Astrocyte (in vitro differentiated cells and primary cell): ENCODE results near the gene CPN2. TPM values are rescaled to one million over a fixed set of nuclear protein-coding genes. Genes with fewer than 3 reads are reported as not detected.

Source experiments
- DNase-seq: peaks from one replicate; pipeline ENCODE4 v3.0.0-alpha.2; 2010; ENCODE audit warnings: low read depth
- FAIRE-seq: peaks from 2 replicates; lab custom pipeline; 2011; peaks lifted over from hg19 to GRCh38; lab: Jason Lieb, UNC
- H2AFZ ChIP-seq: 2 replicates; pipeline ENCODE4 v1.6.0; 2012; ENCODE audit warnings: low read depth, low read length, inconsistent platforms
- H3K27ac ChIP-seq: 2 replicates; pipeline ENCODE4 v1.5.1; 2011; ENCODE audit warnings: low read depth, low read length, inconsistent platforms
- H3K27me3 ChIP-seq: 2 replicates; pipeline ENCODE4 v1.6.0; 2011; ENCODE audit warnings: low read length, inconsistent platforms; ENCODE audit not compliant: insufficient read depth
- H3K36me3 ChIP-seq: 2 replicates; pipeline ENCODE4 v1.5.1; 2011; ENCODE audit warnings: low read length, inconsistent platforms; ENCODE audit not compliant: insufficient read depth
- H3K4me1 ChIP-seq: 2 replicates; pipeline ENCODE4 v1.5.1; 2011; ENCODE audit warnings: low read length, inconsistent platforms; ENCODE audit not compliant: insufficient read depth
- H3K4me2 ChIP-seq: 2 replicates; pipeline ENCODE4 v1.6.0; 2012; ENCODE audit warnings: low read length, inconsistent platforms
- H3K4me3 ChIP-seq: 2 replicates; pipeline ENCODE4 v1.5.1; 2011; ENCODE audit warnings: low read depth, mild to moderate bottlenecking, low read length, inconsistent platforms; ENCODE audit not compliant: insufficient read depth
- H3K79me2 ChIP-seq: 2 replicates; pipeline ENCODE4 v1.6.0; 2012; ENCODE audit warnings: mild to moderate bottlenecking, low read length, inconsistent platforms; ENCODE audit not compliant: insufficient read depth
- H3K9ac ChIP-seq: 2 replicates; pipeline ENCODE4 v1.6.0; 2012; ENCODE audit warnings: mild to moderate bottlenecking, low read length, inconsistent platforms
- H3K9me3 ChIP-seq: 2 replicates; pipeline ENCODE4 v1.5.1; 2012; ENCODE audit warnings: low read depth, mild to moderate bottlenecking, low read length, inconsistent platforms; ENCODE audit not compliant: insufficient read depth
- H4K20me1 ChIP-seq: 2 replicates; pipeline ENCODE4 v1.6.0; 2012; ENCODE audit warnings: low read length, inconsistent platforms; ENCODE audit not compliant: insufficient read depth
- H3K27ac Mint-ChIP-seq: one replicate; pipeline ENCODE4 v1.8.0; 2021; ENCODE audit warnings: mild to moderate bottlenecking, mixed read lengths; ENCODE audit not compliant: unreplicated experiment
- H3K27me3 Mint-ChIP-seq: one replicate; pipeline ENCODE4 v1.8.0; 2021; ENCODE audit warnings: low read depth, mixed read lengths; ENCODE audit not compliant: unreplicated experiment
- H3K36me3 Mint-ChIP-seq: one replicate; pipeline ENCODE4 v1.8.0; 2021; ENCODE audit warnings: low read depth, mixed read lengths; ENCODE audit not compliant: unreplicated experiment
- H3K4me1 Mint-ChIP-seq: one replicate; pipeline ENCODE4 v1.8.0; 2021; ENCODE audit warnings: low read depth, mixed read lengths; ENCODE audit not compliant: unreplicated experiment
- H3K4me3 Mint-ChIP-seq: one replicate; pipeline ENCODE4 v1.8.0; 2021; ENCODE audit warnings: mild to moderate bottlenecking, moderate library complexity, mixed read lengths; ENCODE audit not compliant: unreplicated experiment
- H3K9me3 Mint-ChIP-seq: one replicate; pipeline ENCODE4 v1.8.0; 2021; ENCODE audit warnings: mild to moderate bottlenecking, mixed read lengths; ENCODE audit not compliant: unreplicated experiment
- EZH2 ChIP-seq: IDR thresholded peaks from 2 replicates; pipeline ENCODE4 v1.6.1; 2012; ENCODE audit warnings: mild to moderate bottlenecking, low read length, inconsistent platforms; ENCODE audit not compliant: insufficient read depth
- total RNA-seq: library from RNA; stranded (reverse); gene quantifications from 2 replicates; pipeline ENCODE4 v1.2.1, GENCODE V29; 2021
- TF ChIP-seq, protein P1 (sequence below): IDR thresholded peaks from 2 replicates; pipeline ENCODE4 v1.5.1; 2011; ENCODE audit warnings: low read depth, mild to moderate bottlenecking, inconsistent platforms, low read length, moderate library complexity; ENCODE audit not compliant: insufficient read depth

Gene CPN2
- total RNA-seq, 1 donor from 2014 or later = not detected

GRCh38 chr3:194307849-194308248 is 43.3 kb downstream of the CPN2 start:
- Histone ChIP-seq H3K4me3 (no peak overlapping the region), H3K9ac (no peak overlapping the region), H3K27ac (no peak overlapping the region), H3K4me1 (no peaks in the 10 kb centered on the region), H3K36me3 (no peaks in the 10 kb centered on the region), H3K9me3 (no peaks in the 10 kb centered on the region), H4K20me1 (no peaks in the 10 kb centered on the region), H2AFZ (no peak overlapping the region), H3K4me2 (no peak overlapping the region), H3K79me2 (no peaks in the 10 kb centered on the region), H3K27me3 (peaks cover 72% of the 10 kb centered on the region)
- peaks cover 2% of the 10 kb centered on the region for H3K9me3 Mint-ChIP-seq
- DNase-seq = no peak
- H3K4me1 Mint-ChIP-seq = peaks cover 15% of the 10 kb centered on the region
- H3K4me3 Mint-ChIP-seq = no peak overlapping the region
- H3K27me3 Mint-ChIP-seq = peaks cover 80% of the 10 kb centered on the region
- TF ChIP-seq, protein P1, sequence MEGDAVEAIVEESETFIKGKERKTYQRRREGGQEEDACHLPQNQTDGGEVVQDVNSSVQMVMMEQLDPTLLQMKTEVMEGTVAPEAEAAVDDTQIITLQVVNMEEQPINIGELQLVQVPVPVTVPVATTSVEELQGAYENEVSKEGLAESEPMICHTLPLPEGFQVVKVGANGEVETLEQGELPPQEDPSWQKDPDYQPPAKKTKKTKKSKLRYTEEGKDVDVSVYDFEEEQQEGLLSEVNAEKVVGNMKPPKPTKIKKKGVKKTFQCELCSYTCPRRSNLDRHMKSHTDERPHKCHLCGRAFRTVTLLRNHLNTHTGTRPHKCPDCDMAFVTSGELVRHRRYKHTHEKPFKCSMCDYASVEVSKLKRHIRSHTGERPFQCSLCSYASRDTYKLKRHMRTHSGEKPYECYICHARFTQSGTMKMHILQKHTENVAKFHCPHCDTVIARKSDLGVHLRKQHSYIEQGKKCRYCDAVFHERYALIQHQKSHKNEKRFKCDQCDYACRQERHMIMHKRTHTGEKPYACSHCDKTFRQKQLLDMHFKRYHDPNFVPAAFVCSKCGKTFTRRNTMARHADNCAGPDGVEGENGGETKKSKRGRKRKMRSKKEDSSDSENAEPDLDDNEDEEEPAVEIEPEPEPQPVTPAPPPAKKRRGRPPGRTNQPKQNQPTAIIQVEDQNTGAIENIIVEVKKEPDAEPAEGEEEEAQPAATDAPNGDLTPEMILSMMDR = no peak
- TF ChIP-seq EZH2 = no peak
- H3K27ac Mint-ChIP-seq = no peak overlapping the region
- H3K36me3 Mint-ChIP-seq = no peaks in the 10 kb centered on the region
- FAIRE-seq = no peak

- Histone ChIP-seq H3K79me2 (no peaks in the 10 kb centered on the region), H3K27me3 (peaks cover 67% of the 10 kb centered on the region), H3K36me3 (no peaks in the 10 kb centered on the region), H4K20me1 (no peaks in the 10 kb centered on the region), H3K27ac (no peak overlapping the region), H3K9me3 (no peaks in the 10 kb centered on the region), H2AFZ (no peak overlapping the region), H3K4me3 (no peak overlapping the region), H3K4me2 (no peak overlapping the region), H3K9ac (no peak overlapping the region), H3K4me1 (no peaks in the 10 kb centered on the region)
- H3K4me3 Mint-ChIP-seq = no peak overlapping the region
- FAIRE-seq = no peak
- TF ChIP-seq EZH2 = no peak
- TF ChIP-seq, protein P1 = no peak
- peaks cover 71% of the 10 kb centered on the region for H3K27me3 Mint-ChIP-seq
- H3K27ac Mint-ChIP-seq = peak overlapping the region; percentile 37
- no peak for DNase-seq
- H3K9me3 Mint-ChIP-seq = peaks cover 2% of the 10 kb centered on the region
- H3K36me3 Mint-ChIP-seq = no peaks in the 10 kb centered on the region
- peaks cover 11% of the 10 kb centered on the region for H3K4me1 Mint-ChIP-seq
Measured at GRCh38 chr3:194306771-194307640, 44.1 kb downstream of the CPN2 start.

DNA sequence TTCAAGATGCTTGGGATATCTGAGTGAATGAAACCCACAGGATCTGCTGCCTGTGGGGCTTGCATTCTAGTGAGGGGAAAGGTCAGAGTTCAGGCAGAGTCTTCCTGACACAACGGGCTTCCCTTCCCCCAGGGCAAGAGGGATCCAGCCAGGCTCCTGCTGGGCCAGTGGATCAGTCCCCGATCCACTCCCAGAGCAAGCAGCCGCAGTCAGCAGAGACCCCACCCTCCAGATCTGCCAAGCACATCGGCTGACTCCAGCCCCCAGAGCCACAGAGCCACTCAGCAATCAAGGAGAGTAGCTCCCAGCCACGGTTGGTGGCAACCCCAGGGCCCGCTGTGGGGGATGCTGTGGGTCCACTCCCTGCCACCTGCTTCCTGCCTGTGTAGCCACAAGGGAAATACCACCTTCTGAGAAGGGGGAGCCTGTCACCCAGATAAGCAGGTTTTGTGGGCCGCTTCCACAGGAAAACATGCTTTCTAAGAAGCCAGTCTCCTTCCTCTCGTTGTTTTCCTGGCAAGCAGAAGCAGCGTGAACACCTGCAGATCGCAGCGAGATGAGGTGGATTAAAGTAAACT is 44.9 kb downstream of the CPN2 start:
- peaks cover 59% of the 10 kb centered on the region for H3K27me3 ChIP-seq
- DNase-seq = no peak
- no peaks in the 10 kb centered on the region for H3K9me3 ChIP-seq
- no peak overlapping the region for H3K27ac Mint-ChIP-seq
- peaks cover 63% of the 10 kb centered on the region for H3K27me3 Mint-ChIP-seq
- H3K4me1 Mint-ChIP-seq = peaks cover 11% of the 10 kb centered on the region
- H3K9ac ChIP-seq = no peak overlapping the region
- no peak overlapping the region for H3K27ac ChIP-seq
- FAIRE-seq = no peak
- no peaks in the 10 kb centered on the region for H3K36me3 ChIP-seq
- H2AFZ ChIP-seq = no peak overlapping the region
- no peak overlapping the region for H3K4me3 ChIP-seq
- no peak overlapping the region for H3K4me3 Mint-ChIP-seq
- no peak overlapping the region for H3K4me2 ChIP-seq
- H3K4me1 ChIP-seq = no peaks in the 10 kb centered on the region
- H3K36me3 Mint-ChIP-seq = no peaks in the 10 kb centered on the region
- no peaks in the 10 kb centered on the region for H4K20me1 ChIP-seq
- TF ChIP-seq EZH2 = no peak
- TF ChIP-seq, protein P1 = no peak
- no peaks in the 10 kb centered on the region for H3K79me2 ChIP-seq
- H3K9me3 Mint-ChIP-seq = peaks cover 2% of the 10 kb centered on the region
